ENCODE results near the gene KCNIP1.

The KCNIP1 gene

GRCh38 chr5:170640731-170641588 is 137.1 kb downstream of the KCNIP1 start:
- WGBS = 92% methylated on average over 13 of the region's 13 CpGs

DNA sequence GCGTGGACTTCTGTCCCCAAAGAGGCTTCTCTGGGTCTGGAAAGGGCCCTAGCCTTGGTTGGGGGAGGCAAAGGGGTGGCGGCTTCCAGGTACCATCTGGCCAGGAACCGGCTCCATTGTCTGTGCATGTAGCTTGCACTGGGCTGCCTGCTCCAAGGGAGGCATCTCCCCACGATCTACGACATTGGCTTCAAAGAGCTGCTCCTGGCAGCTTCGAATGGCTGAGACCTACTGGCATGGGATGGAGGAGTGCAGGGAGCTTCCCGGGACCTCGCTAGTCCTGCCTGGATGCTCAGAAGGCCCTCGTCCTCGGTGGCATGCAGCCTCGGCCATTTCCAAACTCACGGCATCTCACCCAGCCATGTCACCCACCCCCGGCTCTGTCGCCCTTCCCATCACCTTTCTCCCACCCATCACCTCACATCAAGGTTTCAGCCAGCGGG is 137.8 kb downstream of the KCNIP1 start:
- Histone ChIP-seq H3K36me3 (ENCODE audit: insufficient read depth, low read length) (no peaks in the 10 kb centered on the region), H3K9me3 (ENCODE audit: insufficient read depth, low read depth, low read length) (no peaks in the 10 kb centered on the region), H3K9ac (ENCODE audit: low read depth, low read length) (no peak overlapping the region), H3K4me1 (ENCODE audit: insufficient read depth, low read length) (peaks cover 7% of the 10 kb centered on the region; the same call in 1 of the 2 replicates), H3K4me3 (ENCODE audit: low read length) (no peak overlapping the region), H3K27me3 (ENCODE audit: insufficient read depth, low read length) (no peaks in the 10 kb centered on the region), H3K27ac (ENCODE audit: low read depth, low read length) (no peak overlapping the region)
- WGBS = 92% methylated on average over 15 of the region's 15 CpGs

More at GRCh38 chr5:170640731-170641588, 137.1 kb downstream of the KCNIP1 start:
- H3K4me1 ChIP-seq (ENCODE audit: insufficient read depth, low read length) = peaks cover 7% of the 10 kb centered on the region; the same call in 1 of the 2 replicates
- H3K9ac ChIP-seq (ENCODE audit: low read depth, low read length) = no peak overlapping the region
- no peak overlapping the region for H3K27ac ChIP-seq (ENCODE audit: low read depth, low read length)
- H3K4me3 ChIP-seq (ENCODE audit: low read length) = no peak overlapping the region
- H3K27me3 ChIP-seq (ENCODE audit: insufficient read depth, low read length) = no peaks in the 10 kb centered on the region
- H3K9me3 ChIP-seq (ENCODE audit: insufficient read depth, low read depth, low read length) = no peaks in the 10 kb centered on the region
- no peaks in the 10 kb centered on the region for H3K36me3 ChIP-seq (ENCODE audit: insufficient read depth, low read length)

GRCh38 chr5:170642066-170642735 is 138.4 kb downstream of the KCNIP1 start:
- Histone ChIP-seq H3K9me3 (ENCODE audit: insufficient read depth, low read depth, low read length) (no peaks in the 10 kb centered on the region), H3K36me3 (ENCODE audit: insufficient read depth, low read length) (no peaks in the 10 kb centered on the region), H3K4me1 (ENCODE audit: insufficient read depth, low read length) (peaks cover 7% of the 10 kb centered on the region; the same call in 1 of the 2 replicates), H3K27ac (ENCODE audit: low read depth, low read length) (no peak overlapping the region), H3K4me3 (ENCODE audit: low read length) (no peak overlapping the region), H3K9ac (ENCODE audit: low read depth, low read length) (no peak overlapping the region), H3K27me3 (ENCODE audit: insufficient read depth, low read length) (no peaks in the 10 kb centered on the region)
- WGBS = 89% methylated on average over 18 of the region's 18 CpGs

DNA sequence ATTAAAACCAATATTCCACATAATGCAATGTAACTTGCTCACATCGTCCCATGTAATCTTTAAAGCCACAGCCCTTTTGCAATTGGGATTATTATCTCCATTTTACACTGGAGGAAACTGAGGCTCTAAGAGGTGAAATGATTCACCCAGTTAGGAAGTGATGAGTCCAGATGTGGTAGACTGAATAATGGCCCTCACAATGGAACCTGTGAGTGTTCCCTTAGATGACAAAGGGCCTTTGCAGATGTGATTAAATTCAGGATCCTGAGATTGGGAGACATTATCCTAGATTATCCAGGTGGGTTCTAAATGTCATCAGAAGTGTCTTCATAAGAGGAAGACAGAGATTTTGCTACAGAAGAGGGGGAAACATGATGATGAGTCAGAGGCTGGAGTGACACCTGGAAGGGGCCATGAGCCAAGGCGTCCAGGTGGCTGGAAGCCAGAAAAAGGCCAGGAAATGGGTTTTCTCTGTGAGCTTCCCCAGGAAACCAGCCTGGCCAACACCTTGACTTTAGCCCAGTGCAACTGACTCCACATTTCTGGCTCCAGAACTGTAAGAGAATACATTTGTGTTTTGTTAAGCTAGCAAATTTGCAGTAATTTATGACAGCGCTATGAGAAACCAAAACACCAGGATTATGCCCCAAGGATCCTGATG is 139.1 kb downstream of the KCNIP1 start:
- H3K4me3 ChIP-seq (ENCODE audit: low read length) = no peak overlapping the region

DNA sequence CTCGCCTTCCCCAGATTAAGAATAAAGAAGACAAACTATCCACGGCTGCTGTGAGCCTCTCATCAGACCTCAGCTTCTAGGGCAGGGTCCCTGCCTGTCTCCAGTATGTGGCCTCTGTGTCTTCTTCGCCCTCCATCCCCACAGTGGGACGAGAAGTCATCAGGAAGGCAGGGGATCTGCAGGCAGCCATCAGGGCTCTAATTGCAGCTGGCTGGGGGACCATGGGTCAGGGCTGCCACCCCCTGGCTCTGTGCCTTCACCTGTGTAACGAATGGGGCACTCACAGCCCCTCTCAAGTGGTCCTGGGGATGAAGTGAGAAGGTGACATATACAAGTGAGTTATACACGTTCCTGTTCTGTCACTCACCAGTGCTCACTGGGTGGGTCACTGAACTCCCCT is 139.8 kb downstream of the KCNIP1 start:
- no peaks in the 10 kb centered on the region for H3K27me3 ChIP-seq (ENCODE audit: insufficient read depth, low read length)
- H3K27ac ChIP-seq (ENCODE audit: low read depth, low read length) = no peak overlapping the region
- H3K9me3 ChIP-seq (ENCODE audit: insufficient read depth, low read depth, low read length) = no peaks in the 10 kb centered on the region
- 86% methylated on average over 6 of the region's 6 CpGs for WGBS
- H3K36me3 ChIP-seq (ENCODE audit: insufficient read depth, low read length) = no peaks in the 10 kb centered on the region
- H3K4me3 ChIP-seq (ENCODE audit: low read length) = no peak overlapping the region
- H3K9ac ChIP-seq (ENCODE audit: low read depth, low read length) = no peak overlapping the region
- H3K4me1 ChIP-seq (ENCODE audit: insufficient read depth, low read length) = peaks cover 7% of the 10 kb centered on the region; the same call in 1 of the 2 replicates

More for the DNA sequence above, 139.1 kb downstream of the KCNIP1 start:
- no peak overlapping the region for H3K9ac ChIP-seq (ENCODE audit: low read depth, low read length)
- H3K36me3 ChIP-seq (ENCODE audit: insufficient read depth, low read length) = no peaks in the 10 kb centered on the region
- H3K27ac ChIP-seq (ENCODE audit: low read depth, low read length) = no peak overlapping the region
- WGBS = 56% methylated on average over 3 of the region's 3 CpGs
- no peaks in the 10 kb centered on the region for H3K27me3 ChIP-seq (ENCODE audit: insufficient read depth, low read length)
- no peaks in the 10 kb centered on the region for H3K9me3 ChIP-seq (ENCODE audit: insufficient read depth, low read depth, low read length)
- peaks cover 7% of the 10 kb centered on the region; the same call in 1 of the 2 replicates for H3K4me1 ChIP-seq (ENCODE audit: insufficient read depth, low read length)

GRCh38 chr5:170644501-170644900 is 140.7 kb downstream of the KCNIP1 start:
- Histone ChIP-seq H3K36me3 (ENCODE audit: insufficient read depth, low read length) (no peaks in the 10 kb centered on the region), H3K9ac (ENCODE audit: low read depth, low read length) (no peak overlapping the region), H3K27ac (ENCODE audit: low read depth, low read length) (no peak overlapping the region), H3K27me3 (ENCODE audit: insufficient read depth, low read length) (no peaks in the 10 kb centered on the region), H3K4me3 (ENCODE audit: low read length) (no peak overlapping the region), H3K4me1 (ENCODE audit: insufficient read depth, low read length) (peaks cover 3% of the 10 kb centered on the region; the same call in 1 of the 2 replicates), H3K9me3 (ENCODE audit: insufficient read depth, low read depth, low read length) (no peaks in the 10 kb centered on the region)

DNA sequence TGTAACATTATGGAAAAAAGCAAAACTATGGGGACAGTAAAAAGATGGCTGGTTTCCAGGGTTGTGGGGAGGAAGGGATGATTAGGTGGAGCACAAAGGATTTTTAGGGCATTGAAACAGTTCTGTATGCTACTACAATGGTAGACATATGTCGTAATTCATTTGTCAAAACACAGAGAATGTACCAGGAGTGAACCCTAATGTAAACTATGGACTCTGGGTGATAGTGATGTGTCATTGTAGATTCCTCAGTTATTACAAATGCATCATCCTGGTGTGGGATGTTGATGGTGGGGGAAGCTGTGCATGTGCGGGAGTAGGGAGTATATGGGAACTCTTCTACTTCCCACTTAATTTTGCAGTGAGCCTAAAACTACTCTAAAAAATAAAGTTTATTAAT is 144.7 kb downstream of the KCNIP1 start:
- H3K4me3 ChIP-seq (ENCODE audit: low read length) = no peak overlapping the region
- peaks cover 7% of the 10 kb centered on the region for H3K9me3 ChIP-seq (ENCODE audit: insufficient read depth, low read depth, low read length)
- 100% methylated on average over 1 of the region's 2 CpGs for WGBS
- no peaks in the 10 kb centered on the region for H3K36me3 ChIP-seq (ENCODE audit: insufficient read depth, low read length)
- no peaks in the 10 kb centered on the region for H3K27me3 ChIP-seq (ENCODE audit: insufficient read depth, low read length)
- H3K9ac ChIP-seq (ENCODE audit: low read depth, low read length) = no peak overlapping the region
- H3K4me1 ChIP-seq (ENCODE audit: insufficient read depth, low read length) = peaks cover 11% of the 10 kb centered on the region; the same call in 1 of the 2 replicates
- H3K27ac ChIP-seq (ENCODE audit: low read depth, low read length) = no peak overlapping the region

DNA sequence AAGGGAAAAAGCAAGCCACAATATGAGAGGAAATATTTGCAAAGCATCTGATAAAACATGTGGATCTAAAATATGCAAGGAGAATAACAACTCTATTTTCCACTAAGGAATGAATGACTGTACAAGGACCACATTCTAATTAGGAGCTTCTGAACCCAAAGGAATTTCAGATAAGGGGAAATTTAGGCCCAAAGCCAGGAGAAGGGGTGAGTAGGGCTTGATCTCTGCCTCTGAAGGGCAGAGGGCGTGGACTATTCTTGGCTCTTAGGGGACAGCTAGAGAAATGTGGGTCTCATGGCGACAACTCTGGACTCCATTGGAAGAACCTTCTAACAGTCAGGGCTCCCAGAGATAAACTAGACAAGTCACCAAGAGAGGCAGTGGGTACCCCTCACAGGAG is 147.0 kb downstream of the KCNIP1 start:
- Histone ChIP-seq H3K9me3 (ENCODE audit: insufficient read depth, low read depth, low read length) (peaks cover 7% of the 10 kb centered on the region), H3K9ac (ENCODE audit: low read depth, low read length) (no peak overlapping the region), H3K36me3 (ENCODE audit: insufficient read depth, low read length) (no peaks in the 10 kb centered on the region), H3K27ac (ENCODE audit: low read depth, low read length) (no peak overlapping the region), H3K4me3 (ENCODE audit: low read length) (no peak overlapping the region), H3K4me1 (ENCODE audit: insufficient read depth, low read length) (peaks cover 11% of the 10 kb centered on the region; the same call in 1 of the 2 replicates), H3K27me3 (ENCODE audit: insufficient read depth, low read length) (no peaks in the 10 kb centered on the region)
- WGBS = 97% methylated on average over 2 of the region's 2 CpGs

GRCh38 chr5:170651604-170652277 is 147.9 kb downstream of the KCNIP1 start:
- Histone ChIP-seq H3K36me3 (ENCODE audit: insufficient read depth, low read length) (no peaks in the 10 kb centered on the region), H3K27ac (ENCODE audit: low read depth, low read length) (no peak overlapping the region), H3K9ac (ENCODE audit: low read depth, low read length) (no peak overlapping the region), H3K4me3 (ENCODE audit: low read length) (no peak overlapping the region), H3K9me3 (ENCODE audit: insufficient read depth, low read depth, low read length) (peaks cover 7% of the 10 kb centered on the region), H3K27me3 (ENCODE audit: insufficient read depth, low read length) (no peaks in the 10 kb centered on the region), H3K4me1 (ENCODE audit: insufficient read depth, low read length) (peaks cover 11% of the 10 kb centered on the region; the same call in 1 of the 2 replicates)
- 71% methylated on average over 9 of the region's 11 CpGs for WGBS

DNA sequence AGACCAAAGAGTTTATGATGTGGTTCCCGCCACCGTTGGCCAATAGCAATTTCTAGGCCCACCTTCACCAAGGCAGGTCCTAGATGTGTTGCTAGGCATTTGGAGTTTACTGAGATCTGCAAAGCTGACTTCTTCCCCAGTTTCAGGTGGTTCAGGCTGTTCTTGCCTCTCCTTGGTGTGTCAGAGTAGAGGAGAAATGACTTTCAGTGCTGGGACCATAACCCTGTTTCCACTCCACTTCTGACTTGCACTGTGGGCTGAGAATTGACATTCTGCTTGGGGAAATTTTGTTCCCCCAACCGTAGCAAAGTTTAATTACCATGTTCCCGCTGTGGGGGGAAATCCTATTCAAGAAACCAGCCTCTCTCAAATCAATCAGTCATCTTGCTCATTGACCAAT is 151.7 kb downstream of the KCNIP1 start:
- no peaks in the 10 kb centered on the region for H3K36me3 ChIP-seq (ENCODE audit: insufficient read depth, low read length)
- no peak overlapping the region for H3K27ac ChIP-seq (ENCODE audit: low read depth, low read length)
- H3K9ac ChIP-seq (ENCODE audit: low read depth, low read length) = no peak overlapping the region
- no peaks in the 10 kb centered on the region for H3K27me3 ChIP-seq (ENCODE audit: insufficient read depth, low read length)
- whole genome bisulfite sequencing = 95% methylated on average over 4 of the region's 4 CpGs
- no peak overlapping the region for H3K4me3 ChIP-seq (ENCODE audit: low read length)
- H3K9me3 ChIP-seq (ENCODE audit: insufficient read depth, low read depth, low read length) = peaks cover 4% of the 10 kb centered on the region
- peaks cover 7% of the 10 kb centered on the region; the same call in 1 of the 2 replicates for H3K4me1 ChIP-seq (ENCODE audit: insufficient read depth, low read length)
